Vagina (tissue), 2 donors: ENCODE results near the gene GNB1L. TPM values are rescaled to one million over a fixed set of nuclear protein-coding genes. Genes with fewer than 3 reads are reported as not detected.
"Not testable (repeated sequence)": the region's sequence is repeated elsewhere in the genome, so short reads cannot be mapped to it uniquely, and the experiment has no call there.

Source experiments
- DNase-seq, 2 donors: peaks; one replicate each; pipeline ENCODE4 v3.0.0-alpha.2; 2017; ENCODE audit errors: extremely low spot score in 2 of 2
- H3K27ac ChIP-seq: fragments of 200-600 bp; sonication (generic); one replicate; pipeline ENCODE4 v1.5.1; 2019
- H3K27me3 ChIP-seq: fragments of 200-600 bp; sonication (generic); one replicate; pipeline ENCODE4 v1.5.1; 2019
- H3K36me3 ChIP-seq, 2 donors: fragments of 200-600 bp; sonication (generic); one replicate each; pipeline ENCODE4 v1.5.1; 2017 to 2019
- H3K4me1 ChIP-seq: fragments of 200-600 bp; sonication (generic); one replicate; pipeline ENCODE4 v1.5.1; 2019
- H3K4me3 ChIP-seq, 2 donors: fragments of 200-600 bp; sonication (generic); 1 replicate in 1 of 2; 2 replicates in 1 of 2; pipeline ENCODE4 v1.5.1; 2016 to 2019
- H3K9me3 ChIP-seq: fragments of 200-600 bp; sonication (generic); one replicate; pipeline ENCODE4 v1.5.1; 2019
- CTCF ChIP-seq, 3 experiments: fragments of 450-650 bp in 2 of 3; fragments of 200-600 bp in 1 of 3; sonication (generic) in 1 of 3; IDR thresholded peaks; one replicate each; pipeline ENCODE4 v1.5.1; 2017 to 2019; ENCODE audit warnings: antibody characterized with exemption in 3 of 3, mild to moderate bottlenecking in 2 of 3, moderate library complexity in 2 of 3
- POLR2A ChIP-seq, 2 donors: fragments of 450-650 bp; IDR thresholded peaks; one replicate each; pipeline ENCODE4 v1.6.1; 2017; ENCODE audit warnings: antibody characterized with exemption in 2 of 2, mild to moderate bottlenecking in 2 of 2, moderate library complexity in 2 of 2
- POLR2AphosphoS5 ChIP-seq, 2 donors: sonication (generic); formaldehyde crosslinking; IDR thresholded peaks; one replicate each; pipeline ENCODE4 v1.9.0; 2017; ENCODE audit warnings: antibody characterized with exemption in 2 of 2, mild to moderate bottlenecking in 2 of 2, low read depth in 1 of 2; ENCODE audit not compliant: insufficient read depth in 1 of 2
- intact Hi-C: fragments of 100-400 bp; cut with DNase I; formaldehyde crosslinking; loops from one replicate; pipeline ENCODE4 v1.15.1; 2023
- total RNA-seq: library from RNA; depleted of rRNA; stranded (reverse); fragments of >200 nt; gene quantifications from one replicate; pipeline ENCODE4 v1.2.3, GENCODE V29; 2016

GNB1L gene
- total RNA-seq, 1 donor from 2014 or later: 14.0 TPM

GRCh38 chr22:19884954-19885751, 30.5 kb upstream of the GNB1L start:
- H3K36me3 ChIP-seq: no peaks in the 10 kb centered on the region
- TF ChIP-seq POLR2AphosphoS5 (IDR thresholded peaks at IDR 0.05; ENCODE audit: insufficient read depth in 1 of 2, low read depth in 1 of 2): no peak
- no peak for TF ChIP-seq CTCF (IDR thresholded peaks at IDR 0.05)
- no peak for TF ChIP-seq POLR2A (IDR thresholded peaks at IDR 0.05)

GRCh38 chr22:19884161-19884953, 29.7 kb upstream of the GNB1L start:
- Histone ChIP-seq H3K36me3 (no peaks in the 10 kb centered on the region), H3K9me3 (no peaks in the 10 kb centered on the region), H3K4me3 (no peak overlapping the region), H3K27ac (no peak overlapping the region), H3K27me3 (no peaks in the 10 kb centered on the region), H3K4me1 (peaks cover 39% of the 10 kb centered on the region)
- intact Hi-C loops: no loop called here
- DNase-seq: no peak
- TF ChIP-seq CTCF (IDR thresholded peaks at IDR 0.05) (no peak), POLR2A (IDR thresholded peaks at IDR 0.05) (no peak), POLR2AphosphoS5 (IDR thresholded peaks at IDR 0.05; ENCODE audit: insufficient read depth in 1 of 2, low read depth in 1 of 2) (no peak)

More at GRCh38 chr22:19884954-19885751, 30.5 kb upstream of the GNB1L start:
- Histone ChIP-seq H3K27me3 (no peaks in the 10 kb centered on the region), H3K4me3 (no peak overlapping the region), H3K9me3 (no peaks in the 10 kb centered on the region), H3K27ac (no peak overlapping the region), H3K4me1 (peaks cover 35% of the 10 kb centered on the region)
- no peak for DNase-seq
- intact Hi-C loops: no loop called here

- H3K4me3 ChIP-seq, H3K36me3 ChIP-seq, intact Hi-C loops, DNase-seq, H3K27ac ChIP-seq, H3K9me3 ChIP-seq, H3K27me3 ChIP-seq: not testable (repeated sequence)
- peaks cover 39% of the 10 kb centered on the region for H3K4me1 ChIP-seq
These were observed 28.8 kb upstream of the GNB1L start for GRCh38 chr22:19883446-19883845.

- DNase-seq: no peak
- Histone ChIP-seq H3K27me3 (no peaks in the 10 kb centered on the region), H3K9me3 (no peaks in the 10 kb centered on the region), H3K4me1 (peaks cover 39% of the 10 kb centered on the region), H3K4me3 (no peak overlapping the region), H3K36me3 (no peaks in the 10 kb centered on the region), H3K27ac (no peak overlapping the region)
- intact Hi-C loops: no loop called here
- TF ChIP-seq CTCF (IDR thresholded peaks at IDR 0.05) (no peak), POLR2A (IDR thresholded peaks at IDR 0.05) (no peak), POLR2AphosphoS5 (IDR thresholded peaks at IDR 0.05; ENCODE audit: insufficient read depth in 1 of 2, low read depth in 1 of 2) (no peak)
These were observed 28.0 kb upstream of the GNB1L start for GRCh38 chr22:19882446-19883381.
